SJCRH30 (cell line): ENCODE results near the gene ADCY4. TPM values are rescaled to one million over a fixed set of nuclear protein-coding genes. Genes with fewer than 3 reads are reported as not detected.

ENCODE experiments used
- DNase-seq, 2 experiments: peaks; one replicate each; pipeline ENCODE4 v3.0.0-alpha.2; 2015 to 2020
- H3K27ac ChIP-seq: fragments of 250-450 bp; sonication (Bioruptor Pico); 2 replicates; pipeline ENCODE4 v1.5.1; 2020; ENCODE audit warnings: mild to moderate bottlenecking, moderate library complexity
- H3K27me3 ChIP-seq: fragments of 250-450 bp; sonication (Bioruptor Pico); 2 replicates; pipeline ENCODE4 v1.5.1; 2020; ENCODE audit warnings: mild to moderate bottlenecking, moderate library complexity
- H3K36me3 ChIP-seq: fragments of 250-450 bp; sonication (Bioruptor Pico); 2 replicates; pipeline ENCODE4 v1.5.1; 2020; ENCODE audit warnings: mild to moderate bottlenecking, moderate library complexity
- H3K4me1 ChIP-seq: fragments of 250-450 bp; sonication (Bioruptor Pico); 2 replicates; pipeline ENCODE4 v1.5.1; 2020; ENCODE audit warnings: mild to moderate bottlenecking, moderate library complexity
- H3K4me3 ChIP-seq: fragments of 250-450 bp; sonication (Bioruptor Pico); 2 replicates; pipeline ENCODE4 v1.5.1; 2020; ENCODE audit warnings: mild to moderate bottlenecking, moderate library complexity
- H3K9me3 ChIP-seq: fragments of 250-450 bp; sonication (Bioruptor Pico); replicated peaks from 2 replicates; pipeline ENCODE4 v1.5.1; 2020; ENCODE audit warnings: mild to moderate bottlenecking, moderate library complexity
- total RNA-seq: library from RNA; depleted of rRNA; stranded (reverse); fragments of >200 nt; shearing (Covaris generic); gene quantifications from 2 replicates; pipeline ENCODE4 v1.2.3, GENCODE V29; 2014

The ADCY4 gene
- total RNA-seq, 1 experiment from 2014 or later: not detected

DNA sequence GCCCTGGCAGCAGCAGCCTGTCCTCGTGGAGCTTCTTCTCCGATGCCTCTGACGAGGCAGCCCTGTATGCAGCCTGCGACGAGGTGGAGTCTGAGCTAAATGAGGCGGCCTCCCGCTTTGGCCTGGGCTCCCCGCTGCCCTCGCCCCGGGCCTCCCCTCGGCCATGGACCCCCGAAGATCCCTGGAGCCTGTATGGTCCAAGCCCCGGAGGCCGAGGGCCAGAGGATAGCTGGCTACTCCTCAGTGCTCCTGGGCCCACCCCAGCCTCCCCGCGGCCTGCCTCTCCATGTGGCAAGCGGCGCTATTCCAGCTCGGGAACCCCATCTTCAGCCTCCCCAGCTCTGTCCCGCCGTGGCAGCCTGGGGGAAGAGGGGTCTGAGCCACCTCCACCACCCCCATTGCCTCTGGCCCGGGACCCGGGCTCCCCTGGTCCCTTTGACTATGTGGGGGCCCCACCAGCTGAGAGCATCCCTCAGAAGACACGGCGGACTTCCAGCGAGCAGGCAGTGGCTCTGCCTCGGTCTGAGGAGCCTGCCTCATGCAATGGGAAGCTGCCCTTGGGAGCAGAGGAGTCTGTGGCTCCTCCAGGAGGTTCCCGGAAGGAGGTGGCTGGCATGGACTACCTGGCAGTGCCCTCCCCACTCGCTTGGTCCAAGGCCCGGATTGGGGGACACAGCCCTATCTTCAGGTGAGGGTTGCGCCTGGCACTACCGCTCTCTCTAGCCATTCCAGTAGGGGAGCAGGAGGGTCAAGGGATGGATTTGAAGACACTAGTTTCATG lies 35.2 kb upstream of the ADCY4 start:
- Histone ChIP-seq H3K36me3 (peaks cover 9% of the 10 kb centered on the region), H3K4me1 (peaks cover 3% of the 10 kb centered on the region), H3K9me3 (no peaks in the 10 kb centered on the region), H3K27me3 (no peaks in the 10 kb centered on the region), H3K27ac (no peak overlapping the region), H3K4me3 (no peak overlapping the region)
- no peak for DNase-seq

DNA sequence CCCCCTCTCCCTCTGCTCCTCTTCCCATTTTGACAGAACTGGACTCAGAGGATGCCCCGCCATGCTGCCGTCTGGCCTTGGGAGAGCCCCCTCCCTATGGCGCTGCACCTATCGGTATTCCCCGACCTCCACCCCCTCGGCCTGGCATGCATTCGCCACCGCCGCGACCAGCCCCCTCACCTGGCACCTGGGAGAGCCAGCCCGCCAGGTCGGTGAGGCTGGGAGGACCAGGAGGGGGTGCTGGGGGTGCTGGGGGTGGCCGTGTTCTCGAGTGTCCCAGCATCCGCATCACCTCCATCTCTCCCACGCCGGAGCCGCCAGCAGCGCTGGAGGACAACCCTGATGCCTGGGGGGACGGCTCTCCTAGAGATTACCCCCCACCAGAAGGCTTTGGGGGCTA lies 34.6 kb upstream of the ADCY4 start:
- Histone ChIP-seq H3K4me1 (peaks cover 3% of the 10 kb centered on the region), H3K27ac (no peak overlapping the region), H3K27me3 (no peaks in the 10 kb centered on the region), H3K9me3 (no peaks in the 10 kb centered on the region), H3K36me3 (peaks cover 9% of the 10 kb centered on the region), H3K4me3 (no peak overlapping the region)
- DNase-seq: no peak

GRCh38 chr14:24368562-24369252 lies 33.8 kb upstream of the ADCY4 start:
- Histone ChIP-seq H3K36me3 (peaks cover 9% of the 10 kb centered on the region), H3K4me1 (peaks cover 3% of the 10 kb centered on the region), H3K4me3 (peak overlapping the region; percentile 93), H3K27ac (peak overlapping the region; percentile 67; the same call in 1 of the 2 replicates), H3K27me3 (no peaks in the 10 kb centered on the region), H3K9me3 (no peaks in the 10 kb centered on the region)
- peak; percentile 66 to 70 for DNase-seq

DNA sequence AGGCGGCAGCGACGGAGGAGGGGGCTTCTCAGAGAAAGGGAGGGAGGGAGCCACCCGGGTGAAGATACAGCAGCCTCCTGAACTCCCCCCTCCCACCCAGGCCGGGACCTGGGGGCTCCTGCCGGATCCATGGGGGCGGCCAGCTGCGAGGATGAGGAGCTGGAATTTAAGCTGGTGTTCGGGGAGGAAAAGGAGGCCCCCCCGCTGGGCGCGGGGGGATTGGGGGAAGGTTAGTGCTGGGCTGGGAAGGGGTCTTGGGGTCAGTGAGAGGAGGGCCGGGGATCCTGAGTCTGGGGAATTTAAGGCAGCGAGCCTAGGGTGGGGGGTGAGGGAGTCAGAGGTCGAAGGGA lies 33.3 kb upstream of the ADCY4 start:
- H3K4me3 ChIP-seq: peak overlapping the region; percentile 93
- peak overlapping the region; percentile 67; the same call in 1 of the 2 replicates for H3K27ac ChIP-seq
- H3K9me3 ChIP-seq: no peaks in the 10 kb centered on the region
- peaks cover 4% of the 10 kb centered on the region for H3K36me3 ChIP-seq
- H3K4me1 ChIP-seq: peaks cover 3% of the 10 kb centered on the region
- peak in 1 of 2 experiments; percentile 38 for DNase-seq
- H3K27me3 ChIP-seq: no peaks in the 10 kb centered on the region

DNA sequence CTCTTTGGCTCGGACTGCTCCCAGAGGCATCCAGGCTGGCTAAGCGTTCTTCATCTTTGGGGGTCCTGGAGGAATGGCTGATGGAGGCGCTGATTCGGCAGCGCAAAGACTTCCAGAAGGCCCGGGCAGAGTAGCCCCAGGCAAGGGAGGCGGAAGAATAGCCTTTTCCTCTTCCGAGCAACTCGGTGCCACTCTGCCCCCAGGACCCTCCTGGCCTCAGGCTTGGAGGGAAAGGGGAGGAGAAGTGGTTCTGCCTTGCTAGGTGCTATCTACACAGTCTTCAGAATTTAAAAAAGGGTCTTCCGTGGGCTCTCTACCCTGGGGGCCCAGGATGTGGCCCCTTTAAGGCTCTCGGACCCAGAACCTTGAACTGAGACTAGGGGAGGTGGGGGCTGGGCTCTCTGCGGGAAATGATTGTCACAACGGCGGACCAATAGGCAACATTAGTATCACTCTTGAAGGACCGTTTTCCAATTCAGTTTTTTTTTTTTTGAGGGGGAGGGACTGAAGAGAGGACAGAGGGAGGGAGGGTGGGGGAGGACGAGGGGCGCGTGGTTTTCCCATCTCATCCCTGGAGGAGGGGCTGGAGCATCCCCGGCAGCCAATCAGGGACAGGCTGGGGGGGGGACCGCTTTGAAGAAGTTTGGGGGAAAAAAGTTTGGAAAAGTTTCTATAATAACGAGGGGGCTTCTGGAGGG lies 32.8 kb upstream of the ADCY4 start, which contains the start of gene NFATC4:
Gene NFATC4 (plus strand): TSS at position 671 of the 698 bp plus-strand sequence. CDS start 157 bp downstream, outside the sequence.
- H3K27ac ChIP-seq: peak within 1 kb of the TSS; percentile 85
- peak within 1 kb of the TSS; percentile 93 for H3K4me3 ChIP-seq
- H3K27me3 ChIP-seq: no peaks in the 10 kb centered on the region
- H3K9me3 ChIP-seq: no peaks in the 10 kb centered on the region
- H3K36me3 ChIP-seq: no peaks in the 10 kb centered on the region; the same call in 1 of the 2 replicates
- H3K4me1 ChIP-seq: peaks cover 3% of the 10 kb centered on the region
- peak; percentile 93 to 97 for DNase-seq

DNA sequence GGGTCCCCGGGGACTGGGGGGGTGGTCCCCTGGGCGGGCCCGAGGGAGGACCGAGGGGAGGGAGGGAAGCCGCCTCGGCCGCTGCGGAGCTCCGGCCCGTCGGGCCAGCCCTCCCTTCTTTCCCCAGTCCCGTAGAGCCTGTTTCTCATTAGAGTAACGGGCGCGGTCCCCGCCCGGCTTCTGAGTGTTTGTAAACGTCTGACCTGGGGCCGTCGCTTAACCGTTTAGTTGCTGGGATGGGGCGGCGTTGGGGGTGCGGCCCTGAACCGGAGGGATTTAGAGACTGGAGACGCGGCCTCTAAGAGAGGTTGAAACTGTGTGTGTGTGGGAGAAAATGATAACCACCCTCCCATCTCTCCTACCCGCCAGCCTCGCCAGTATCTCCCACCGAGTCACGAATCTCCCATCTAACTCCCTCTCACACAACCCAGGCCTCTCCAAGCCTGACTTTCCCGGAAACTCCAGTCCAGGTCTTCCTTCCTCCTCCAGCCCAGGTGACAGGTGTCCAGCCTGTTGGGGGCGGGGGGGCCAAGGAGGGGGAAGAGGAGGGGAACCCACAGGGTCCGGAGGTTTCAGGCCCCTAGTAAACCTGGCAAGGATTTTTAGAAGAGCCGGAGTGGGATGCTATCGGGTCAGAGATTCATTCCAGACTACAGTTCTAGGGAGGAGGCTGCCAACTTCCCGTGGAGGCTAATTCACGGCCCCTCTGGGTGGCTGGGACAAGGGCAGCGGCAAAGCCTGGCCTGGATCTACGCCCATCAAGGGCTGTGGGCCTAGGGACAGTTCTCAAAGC lies 32.0 kb upstream of the ADCY4 start:
- Histone ChIP-seq H3K27ac (peak overlapping the region; percentile 85), H3K27me3 (no peaks in the 10 kb centered on the region), H3K4me1 (peaks cover 3% of the 10 kb centered on the region), H3K36me3 (no peaks in the 10 kb centered on the region; the same call in 1 of the 2 replicates), H3K4me3 (peak overlapping the region; percentile 93), H3K9me3 (no peaks in the 10 kb centered on the region)
- peak; percentile 94 to 98 for DNase-seq

DNA sequence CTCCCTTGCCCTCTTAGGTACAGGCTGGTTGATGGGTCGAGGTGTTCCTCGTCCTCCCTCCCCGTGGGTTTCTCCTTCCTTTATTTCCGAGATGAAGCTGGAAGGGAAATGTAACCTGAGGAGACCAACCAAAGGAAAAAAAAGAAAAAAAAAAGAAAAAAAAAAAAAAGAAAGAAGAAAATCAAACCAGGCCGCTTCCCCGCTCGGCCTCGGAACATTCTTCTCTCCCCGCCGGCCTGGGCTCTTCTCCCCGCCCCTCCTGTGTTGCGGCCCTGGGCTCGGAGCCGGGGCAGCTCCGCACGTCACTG lies 31.5 kb upstream of the ADCY4 start:
- H3K27ac ChIP-seq: peak overlapping the region; percentile 85
- no peaks in the 10 kb centered on the region; the same call in 1 of the 2 replicates for H3K36me3 ChIP-seq
- peaks cover 3% of the 10 kb centered on the region for H3K4me1 ChIP-seq
- H3K27me3 ChIP-seq: no peaks in the 10 kb centered on the region
- no peak for DNase-seq
- no peaks in the 10 kb centered on the region for H3K9me3 ChIP-seq
- H3K4me3 ChIP-seq: peak overlapping the region; percentile 93

- DNase-seq: peak; percentile 87 to 94
- Histone ChIP-seq H3K27ac (peak overlapping the region; percentile 85; the same call in 1 of the 2 replicates), H3K9me3 (no peaks in the 10 kb centered on the region), H3K36me3 (no peaks in the 10 kb centered on the region), H3K4me3 (peak overlapping the region; percentile 93), H3K27me3 (no peaks in the 10 kb centered on the region), H3K4me1 (peaks cover 3% of the 10 kb centered on the region)
Measured at GRCh38 chr14:24365600-24366412, 30.9 kb upstream of the ADCY4 start.

DNA sequence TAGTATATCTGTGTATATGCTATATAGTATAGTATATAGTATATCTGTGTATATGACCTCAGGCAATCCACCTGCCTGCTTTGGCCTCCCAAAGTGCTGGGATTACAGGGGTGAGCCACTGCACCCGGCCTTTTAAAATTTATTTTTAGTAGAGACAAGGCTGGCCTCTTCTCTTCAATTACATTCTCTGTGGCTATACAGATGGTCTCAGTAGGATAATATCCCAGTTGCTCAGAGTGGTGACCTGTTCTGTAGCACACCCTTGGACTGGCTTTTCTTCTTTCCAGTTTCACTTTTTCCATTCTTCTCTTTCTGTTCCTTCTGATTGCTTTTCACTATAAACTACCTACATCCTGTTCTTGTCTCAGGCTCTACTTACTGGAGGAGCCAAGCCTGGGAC lies 30.0 kb upstream of the ADCY4 start:
- H3K9me3 ChIP-seq: no peaks in the 10 kb centered on the region
- no peaks in the 10 kb centered on the region for H3K36me3 ChIP-seq
- no peaks in the 10 kb centered on the region for H3K27me3 ChIP-seq
- peaks cover 3% of the 10 kb centered on the region for H3K4me1 ChIP-seq
- DNase-seq: no peak
- no peak overlapping the region for H3K4me3 ChIP-seq
- no peak overlapping the region for H3K27ac ChIP-seq

DNA sequence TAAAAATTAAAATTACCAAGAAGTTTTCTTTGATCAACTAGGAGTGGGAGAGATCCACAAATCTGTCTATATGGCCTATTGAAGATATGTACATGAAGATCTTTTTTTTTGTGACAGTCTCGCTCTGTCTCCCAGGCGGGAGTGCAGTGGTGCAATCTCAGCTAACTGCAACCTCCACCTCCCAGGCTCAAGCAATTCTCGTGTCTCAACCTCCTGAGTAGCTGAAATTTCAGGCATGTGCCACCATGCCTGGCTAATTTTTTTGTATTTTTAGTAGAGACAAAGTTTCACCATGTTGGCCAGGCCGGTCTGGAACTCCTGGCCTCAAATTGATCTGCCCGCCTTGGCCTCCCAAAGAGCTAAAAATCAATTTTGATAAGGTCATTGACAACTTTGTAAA lies 28.5 kb upstream of the ADCY4 start:
- H3K27ac ChIP-seq: no peak overlapping the region
- H3K27me3 ChIP-seq: 0 out of 2 replicates have a peak, but pooled peaks cover 6% of the 10 kb centered on the region
- H3K4me3 ChIP-seq: no peak overlapping the region
- no peaks in the 10 kb centered on the region for H3K9me3 ChIP-seq
- H3K4me1 ChIP-seq: no peaks in the 10 kb centered on the region
- DNase-seq: no peak
- H3K36me3 ChIP-seq: no peaks in the 10 kb centered on the region

GRCh38 chr14:24362241-24362960 lies 27.5 kb upstream of the ADCY4 start:
- Histone ChIP-seq H3K9me3 (no peaks in the 10 kb centered on the region), H3K36me3 (no peaks in the 10 kb centered on the region), H3K4me1 (no peaks in the 10 kb centered on the region), H3K27me3 (0 out of 2 replicates have a peak, but pooled peaks cover 11% of the 10 kb centered on the region), H3K27ac (no peak overlapping the region), H3K4me3 (no peak overlapping the region)
- no peak for DNase-seq

DNA sequence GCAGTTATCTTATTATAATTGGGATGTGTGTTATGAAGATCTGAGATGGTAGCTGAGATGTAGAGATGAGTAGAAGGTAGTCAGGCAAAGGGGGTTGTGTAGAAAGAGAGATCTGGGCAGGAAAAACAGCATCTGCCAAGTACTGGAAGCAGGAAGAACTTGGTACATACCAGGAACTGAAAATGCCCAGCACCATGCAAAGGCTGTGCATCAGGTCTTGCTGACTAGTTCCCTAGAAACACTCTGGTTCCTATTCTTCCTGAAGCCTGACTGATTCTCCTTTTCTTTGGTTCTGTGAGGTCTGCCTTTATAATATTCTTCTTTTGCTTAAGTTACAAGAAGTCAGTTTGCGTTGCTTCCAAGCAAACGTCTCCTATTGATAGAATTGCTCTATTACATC lies 26.5 kb upstream of the ADCY4 start:
- H3K4me1 ChIP-seq: no peaks in the 10 kb centered on the region
- no peak for DNase-seq
- no peak overlapping the region for H3K4me3 ChIP-seq
- H3K36me3 ChIP-seq: no peaks in the 10 kb centered on the region
- no peak overlapping the region for H3K27ac ChIP-seq
- H3K27me3 ChIP-seq: 0 out of 2 replicates have a peak, but pooled peaks cover 11% of the 10 kb centered on the region
- H3K9me3 ChIP-seq: no peaks in the 10 kb centered on the region

DNA sequence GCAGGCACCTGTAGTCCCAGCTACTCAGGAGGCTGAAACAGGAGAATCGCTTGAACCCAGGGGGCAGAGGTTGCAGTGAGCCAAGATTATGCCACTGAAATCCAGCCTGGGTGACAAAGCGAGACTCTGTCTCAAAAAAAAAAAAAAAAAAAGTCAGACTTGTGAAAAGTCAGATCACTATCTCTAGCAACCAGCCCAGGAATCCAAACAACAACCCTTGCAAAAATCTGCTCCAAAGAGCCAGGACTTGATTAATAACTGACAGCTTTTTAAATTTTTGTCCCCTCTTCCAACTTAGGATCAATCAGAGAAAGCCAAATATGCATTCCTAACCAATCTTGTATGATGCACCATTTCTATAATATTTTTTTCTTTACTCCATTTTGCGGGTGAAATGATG lies 25.4 kb upstream of the ADCY4 start:
- no peak for DNase-seq
- Histone ChIP-seq H3K4me1 (no peaks in the 10 kb centered on the region), H3K27ac (no peak overlapping the region), H3K9me3 (no peaks in the 10 kb centered on the region), H3K36me3 (no peaks in the 10 kb centered on the region), H3K27me3 (0 out of 2 replicates have a peak, but pooled peaks cover 11% of the 10 kb centered on the region), H3K4me3 (no peak overlapping the region)
